Astrocyte (in vitro differentiated cells and primary cell): ENCODE results near the gene SNRPD3.

Experiments
- CTCF ChIP-seq: IDR thresholded peaks from 2 replicates; pipeline ENCODE4 v1.5.1; 2011; ENCODE audit warnings: low read depth, mild to moderate bottlenecking, inconsistent platforms, low read length, moderate library complexity; ENCODE audit not compliant: insufficient read depth
- EZH2 ChIP-seq: IDR thresholded peaks from 2 replicates; pipeline ENCODE4 v1.6.1; 2012; ENCODE audit warnings: mild to moderate bottlenecking, low read length, inconsistent platforms; ENCODE audit not compliant: insufficient read depth

- no peak for TF ChIP-seq CTCF
- no peak for TF ChIP-seq EZH2
Measured at GRCh38 chr22:24555165-24556039, at the start of gene SNRPD3.
